NCI-H1417 treated with DMSO at 0.1 percent for 48 hours (cell line): ENCODE measurements around the gene TSPAN18.
A peak's percentile ranks its signal among the peaks of the same experiment; 100 is the strongest.

ENCODE experiments used
- DNase-seq: peaks from one replicate; lab custom pipeline; 2025; lab: John Stamatoyannopoulos, UW

The TSPAN18 gene

DNA sequence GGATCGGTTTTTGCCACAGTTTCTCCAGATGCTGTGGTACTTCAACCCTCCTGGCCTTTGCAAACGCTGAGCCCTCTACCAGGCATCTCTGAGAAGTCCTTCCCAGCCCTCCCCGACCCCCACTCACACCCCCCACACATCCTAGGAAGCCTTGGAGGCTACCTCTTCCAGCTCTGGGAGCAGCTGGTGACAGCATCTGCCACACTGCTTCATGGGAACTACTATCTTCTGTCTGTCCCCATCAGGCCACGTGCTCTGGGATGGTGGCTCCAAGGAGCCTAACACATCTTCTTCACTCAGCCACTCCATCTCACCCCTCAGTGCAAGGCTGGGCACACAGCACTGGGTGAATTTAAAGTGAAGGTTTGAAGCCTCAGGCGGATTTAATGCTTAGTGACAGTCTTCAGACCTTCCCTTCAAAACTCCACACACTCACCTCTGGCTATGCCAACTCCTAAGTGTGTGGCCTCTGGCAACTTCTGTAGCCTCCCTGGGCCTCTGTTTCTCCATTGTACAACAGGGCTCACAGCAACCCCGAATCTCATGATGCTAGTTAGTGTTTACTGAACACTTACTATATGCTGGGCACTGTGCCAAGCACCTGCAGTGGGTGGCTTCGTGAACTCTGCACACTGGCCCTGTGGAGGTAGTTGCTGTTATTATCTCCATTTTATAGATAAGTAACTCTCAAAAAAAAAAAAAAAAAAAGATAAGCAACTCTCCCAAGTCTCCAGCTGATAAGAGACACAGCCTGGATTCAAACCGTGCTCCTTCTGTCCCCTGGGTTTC lies 231.2 kb downstream of the TSPAN18 start:
- no peak for DNase-seq

DNA sequence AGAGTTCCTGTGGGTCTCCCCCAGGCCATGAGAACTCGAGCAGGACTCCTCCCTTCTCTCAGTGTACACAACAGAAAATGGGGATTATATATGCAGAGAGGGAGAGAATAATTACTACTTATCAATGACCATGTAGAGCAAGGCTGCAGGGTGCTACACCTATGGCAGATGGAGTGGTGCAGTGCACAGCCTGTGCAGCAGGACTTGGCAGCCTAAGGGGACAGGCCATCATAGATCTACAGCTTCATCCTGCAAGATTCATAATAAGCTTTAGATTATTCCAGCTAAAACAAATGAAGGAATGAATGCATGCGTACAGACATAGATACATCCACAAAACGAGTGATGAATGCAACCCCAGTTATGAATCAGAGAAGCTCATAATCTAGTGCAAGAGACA lies 232.3 kb downstream of the TSPAN18 start:
- no peak for DNase-seq

DNA sequence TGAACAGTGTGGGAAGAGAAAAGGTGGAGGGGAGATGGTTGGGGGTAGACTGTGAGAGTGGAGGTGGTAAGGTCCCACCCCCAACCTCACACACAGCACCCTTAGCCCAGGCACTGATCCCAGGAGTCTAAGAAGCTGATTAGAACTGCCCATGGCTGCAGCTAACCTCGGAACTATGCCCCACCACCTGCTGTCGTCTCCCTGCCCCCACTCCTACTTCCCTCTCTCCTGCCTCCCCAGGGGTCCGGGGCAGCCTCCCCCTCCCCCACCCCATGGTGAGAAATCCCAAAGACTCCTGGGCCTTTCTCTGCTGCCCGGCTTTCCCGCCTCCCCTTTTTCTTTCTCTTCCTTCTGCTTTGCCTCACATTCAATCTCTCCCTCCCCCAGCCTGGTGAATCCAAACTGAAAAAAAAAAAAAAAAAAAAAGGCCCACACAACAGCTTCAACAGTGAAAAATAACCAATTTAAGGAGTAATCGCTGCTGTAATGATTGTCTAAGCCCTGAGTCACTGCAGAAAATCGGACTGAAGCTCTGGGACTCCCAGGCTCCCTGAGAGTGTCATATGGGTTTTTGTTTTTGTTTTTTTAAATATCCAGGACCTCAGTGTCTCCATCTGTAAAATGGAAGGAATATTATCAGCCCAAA lies 233.6 kb downstream of the TSPAN18 start:
- no peak for DNase-seq

DNA sequence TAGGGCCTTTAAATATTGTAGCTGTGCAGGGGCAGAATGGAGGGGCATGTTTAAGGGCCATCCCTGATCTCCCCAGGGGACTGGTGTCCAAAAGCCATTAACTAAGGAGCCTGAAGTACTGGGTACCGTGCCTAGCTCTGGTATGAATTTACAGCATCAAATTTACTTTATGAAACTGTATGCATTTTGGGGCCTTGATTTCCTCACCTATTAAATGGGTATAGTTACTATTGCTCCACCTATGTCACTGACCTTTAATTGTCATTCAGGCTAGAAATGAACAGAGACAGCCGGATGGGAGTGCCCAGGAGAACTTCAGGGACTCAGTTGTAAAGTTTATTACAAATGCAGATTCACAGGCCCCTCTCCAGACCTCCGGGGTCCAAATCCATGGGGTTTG lies 235.7 kb downstream of the TSPAN18 start:
- DNase-seq, result no peak

DNA sequence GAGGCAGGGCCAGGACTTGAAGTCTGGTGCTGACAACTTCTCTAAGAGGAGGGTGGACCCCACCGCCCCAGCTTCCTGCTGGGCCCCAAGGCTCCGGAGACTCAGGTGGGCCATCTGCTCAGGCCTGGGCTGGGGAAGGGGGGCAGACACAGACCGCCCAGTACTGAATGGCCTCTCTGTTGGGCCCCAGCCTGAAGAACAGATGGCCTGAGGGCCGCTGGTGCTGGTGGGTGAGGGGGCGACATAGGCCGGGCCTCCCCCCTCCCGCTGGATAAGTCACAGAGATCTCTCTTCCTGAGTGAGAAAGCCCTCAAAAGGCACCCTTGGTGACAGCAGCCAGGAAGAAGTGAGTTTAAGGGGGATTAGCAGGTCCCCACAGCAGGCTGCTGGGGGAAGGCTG lies 236.4 kb downstream of the TSPAN18 start:
- no peak for DNase-seq

DNA sequence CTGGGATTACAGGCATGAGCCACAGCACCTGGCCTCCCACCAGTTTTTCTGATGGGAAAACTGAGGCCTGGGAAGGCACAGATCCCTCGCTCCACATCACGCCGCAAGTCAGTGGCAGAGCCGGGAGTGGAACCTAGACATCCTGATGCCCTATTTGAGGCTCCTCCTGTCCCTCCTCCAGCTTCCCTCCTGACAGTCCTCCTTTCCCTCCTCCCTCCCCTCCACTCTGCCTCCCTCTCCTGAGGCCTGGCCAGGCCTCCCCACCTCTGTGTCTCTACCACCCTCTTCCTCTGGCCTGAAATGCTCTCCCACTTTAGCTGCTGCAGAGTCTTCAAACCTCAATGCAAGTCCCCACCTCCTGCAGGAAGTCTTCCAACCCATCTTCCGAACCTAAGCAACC lies 237.2 kb downstream of the TSPAN18 start:
- DNase-seq, result no peak

DNA sequence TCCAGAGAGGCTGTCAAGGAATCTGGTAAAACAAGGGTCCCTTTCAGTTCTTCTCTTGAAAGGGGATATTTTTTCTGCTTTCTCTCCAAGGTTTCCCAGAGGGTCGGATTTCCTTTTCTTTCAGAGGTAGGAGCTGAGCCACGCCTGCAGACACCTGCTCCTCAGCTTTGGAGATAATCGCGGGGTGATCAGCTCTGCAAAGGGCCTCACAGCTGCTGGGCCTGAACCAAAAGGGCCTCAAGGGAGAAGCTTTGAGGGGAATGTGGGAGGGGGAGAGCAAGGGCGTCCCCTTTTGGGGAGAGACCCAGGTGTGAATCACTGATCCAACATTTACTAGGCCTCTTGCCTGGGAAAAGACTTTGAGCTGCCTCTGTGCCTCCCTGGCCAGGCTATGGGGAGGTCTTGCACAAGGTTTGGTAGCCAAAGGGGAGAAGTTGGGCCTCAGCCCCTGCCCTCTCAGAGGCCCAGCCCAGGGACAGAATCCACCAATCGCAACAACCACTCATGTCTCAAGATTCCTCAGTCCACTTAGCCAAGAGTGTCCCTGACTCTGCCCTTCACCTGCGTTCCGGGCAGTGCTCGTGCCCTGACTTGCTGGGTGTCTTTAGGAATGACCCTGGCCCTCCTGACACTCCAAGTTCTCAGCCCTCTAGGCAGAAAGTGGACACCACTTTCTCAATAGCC lies 237.9 kb downstream of the TSPAN18 start:
- DNase-seq, result no peak

DNA sequence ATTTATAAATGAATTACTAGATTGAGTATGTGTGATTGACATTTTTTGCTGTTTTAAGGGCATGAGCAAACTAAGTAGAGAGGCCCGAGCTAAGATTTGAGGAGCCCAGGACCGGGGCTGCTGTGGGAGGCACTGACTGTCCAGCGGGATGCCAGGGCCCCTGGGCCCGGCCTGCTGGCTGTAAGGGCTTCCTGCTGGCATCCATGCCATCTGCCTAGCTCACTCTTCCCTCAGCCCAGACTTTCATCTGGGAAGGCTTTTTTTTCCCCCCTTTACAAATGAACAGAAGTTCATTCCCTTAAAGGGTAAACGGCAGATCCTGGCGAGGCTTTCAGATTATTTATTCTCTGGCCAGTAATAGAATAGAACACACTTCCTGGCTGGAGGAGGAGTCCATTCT lies 239.9 kb downstream of the TSPAN18 start:
- no peak for DNase-seq

DNA sequence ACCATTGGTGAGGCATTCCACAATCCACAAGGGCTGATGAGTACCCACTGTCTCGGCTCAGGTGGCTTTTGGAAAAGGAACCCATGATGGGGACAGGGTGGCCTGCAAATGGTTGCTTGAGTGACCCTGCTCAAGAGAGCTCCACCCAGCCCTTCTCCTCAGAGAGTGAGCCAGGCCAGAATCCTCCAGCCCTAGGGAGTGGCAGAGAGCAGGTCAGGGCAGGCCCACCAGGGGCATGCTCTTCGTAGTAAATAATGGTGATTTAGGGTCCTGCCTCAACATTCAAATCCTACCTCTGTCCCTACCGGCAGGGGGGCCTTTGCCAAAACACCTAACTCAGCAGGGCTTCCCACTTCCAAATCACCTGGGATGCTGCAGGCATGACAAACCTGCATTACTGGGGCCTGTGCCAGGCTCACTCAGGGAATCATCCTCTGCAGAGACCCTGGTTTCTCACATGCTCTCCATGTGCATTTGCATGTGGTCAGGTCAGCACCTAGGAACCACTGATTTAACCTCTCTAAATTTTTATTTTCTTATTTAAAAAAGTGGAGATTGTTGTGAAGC lies 241.3 kb downstream of the TSPAN18 start:
- no peak for DNase-seq

DNA sequence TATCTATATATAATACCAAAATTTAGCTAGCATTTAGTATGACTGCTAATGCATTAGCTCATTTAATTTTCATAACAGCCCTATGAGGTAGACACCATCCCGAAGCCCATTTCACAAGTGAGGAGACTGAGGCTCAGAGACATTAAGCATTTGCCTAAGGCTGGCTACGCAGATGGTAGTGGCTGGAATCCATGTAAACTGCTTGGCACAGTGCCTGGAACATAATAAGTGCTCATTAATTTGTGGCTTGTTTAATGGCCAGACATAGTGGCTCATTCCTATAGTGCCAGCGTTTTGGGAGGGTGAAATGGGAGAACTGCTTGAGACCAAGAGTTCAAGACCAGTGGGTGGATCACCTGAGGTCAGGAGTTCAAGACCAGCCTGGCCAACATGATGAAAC lies 241.7 kb downstream of the TSPAN18 start:
- DNase-seq, result no peak

DNA sequence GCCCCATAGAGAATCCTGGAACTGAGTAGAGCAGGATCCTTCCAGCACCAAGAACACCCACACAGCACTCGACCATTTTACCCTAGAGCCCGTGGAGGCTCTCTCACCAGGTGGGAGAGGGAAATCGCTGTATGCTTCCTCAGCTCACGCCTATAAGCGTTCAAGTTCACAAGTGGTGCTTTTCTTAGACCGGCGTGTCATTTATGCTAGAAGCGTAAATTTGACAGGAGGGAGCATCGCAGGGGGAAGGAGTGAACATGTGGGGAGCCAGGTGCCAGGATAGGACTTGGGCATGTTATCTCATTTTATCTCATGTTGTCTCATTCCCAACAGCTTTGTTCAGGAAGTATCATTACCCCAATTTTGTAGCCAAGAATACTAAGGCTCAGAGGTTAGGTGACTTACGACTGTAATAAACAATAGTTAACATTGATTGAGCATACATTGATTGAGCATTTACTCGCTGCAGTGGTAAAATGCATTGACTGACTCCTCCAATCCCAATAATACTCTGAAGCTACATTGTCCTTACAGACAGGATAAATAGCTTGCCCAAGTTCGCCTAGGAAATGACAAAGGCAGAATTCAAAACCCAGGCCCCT lies 243.0 kb downstream of the TSPAN18 start:
- DNase-seq, result no peak

DNA sequence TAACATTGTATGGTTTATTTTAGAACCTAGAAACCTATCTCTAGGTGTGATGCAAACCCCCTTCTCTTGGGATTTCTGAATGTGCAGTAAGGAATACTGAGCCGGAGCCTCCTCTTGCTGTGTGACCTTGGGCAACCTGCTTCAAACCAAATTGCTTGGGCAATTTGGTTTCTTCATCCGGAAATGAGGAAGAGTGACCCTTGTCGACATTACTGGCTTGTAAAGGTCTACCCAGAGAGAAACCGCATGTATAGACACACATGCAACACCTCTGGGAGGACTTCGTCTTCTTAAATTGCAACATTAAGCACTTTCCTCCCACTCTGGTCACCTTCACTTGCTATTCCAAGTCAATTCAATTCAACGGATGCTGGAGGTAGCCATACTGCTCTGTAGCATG lies 243.5 kb downstream of the TSPAN18 start:
- no peak for DNase-seq

DNA sequence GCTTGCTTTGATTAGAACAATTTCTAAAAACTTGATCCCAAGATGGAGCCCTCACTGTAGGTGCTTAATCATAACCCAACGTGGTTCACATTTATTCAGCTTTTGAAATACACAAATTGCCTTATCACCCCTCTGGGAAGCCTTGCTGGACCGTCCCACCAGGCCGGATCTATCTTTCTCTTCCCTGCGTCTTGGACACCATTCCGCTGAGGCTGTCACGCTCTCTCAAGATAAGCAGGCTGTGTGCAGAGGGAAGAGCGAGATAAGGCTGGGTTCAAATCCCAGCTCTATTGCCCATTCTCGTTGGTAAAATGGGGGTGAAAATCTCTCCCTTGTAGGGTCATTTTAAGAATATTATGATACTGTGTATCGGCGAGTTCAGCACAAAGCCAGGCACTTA lies 244.4 kb downstream of the TSPAN18 start:
- DNase-seq, result no peak

DNA sequence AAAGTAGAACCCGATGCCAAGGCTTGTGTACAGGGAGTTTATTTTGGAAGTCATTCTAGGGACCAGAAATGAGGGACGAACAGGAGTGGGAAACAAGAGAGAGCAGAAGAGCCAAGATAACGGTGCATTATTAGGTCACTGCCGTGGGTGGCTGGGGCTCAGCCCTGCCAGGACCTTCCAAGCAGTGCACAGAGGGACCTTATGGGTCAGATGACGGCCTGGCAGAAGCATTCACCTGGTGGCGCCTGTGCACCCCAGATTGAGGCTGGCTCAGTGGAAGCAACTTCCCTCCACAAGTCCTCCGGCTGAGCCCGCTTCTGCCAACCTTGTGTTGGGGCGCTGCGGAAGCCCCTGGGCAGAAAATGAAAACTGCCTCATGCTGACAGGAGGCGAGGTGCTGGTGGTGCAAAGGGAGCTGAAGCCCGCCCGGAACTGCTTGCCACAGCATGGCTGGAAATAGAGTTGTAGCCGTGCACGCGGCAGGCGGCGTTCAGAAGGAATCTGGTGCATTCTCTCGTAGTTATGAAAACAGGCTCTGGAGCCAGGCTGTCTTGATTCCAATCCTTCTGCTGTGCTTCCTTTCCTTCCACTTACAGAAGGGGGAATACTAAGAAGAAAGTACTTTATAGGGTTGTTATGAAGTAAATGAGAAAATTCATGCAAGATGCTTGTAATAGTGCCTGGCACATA lies 246.1 kb downstream of the TSPAN18 start:
- no peak for DNase-seq

DNA sequence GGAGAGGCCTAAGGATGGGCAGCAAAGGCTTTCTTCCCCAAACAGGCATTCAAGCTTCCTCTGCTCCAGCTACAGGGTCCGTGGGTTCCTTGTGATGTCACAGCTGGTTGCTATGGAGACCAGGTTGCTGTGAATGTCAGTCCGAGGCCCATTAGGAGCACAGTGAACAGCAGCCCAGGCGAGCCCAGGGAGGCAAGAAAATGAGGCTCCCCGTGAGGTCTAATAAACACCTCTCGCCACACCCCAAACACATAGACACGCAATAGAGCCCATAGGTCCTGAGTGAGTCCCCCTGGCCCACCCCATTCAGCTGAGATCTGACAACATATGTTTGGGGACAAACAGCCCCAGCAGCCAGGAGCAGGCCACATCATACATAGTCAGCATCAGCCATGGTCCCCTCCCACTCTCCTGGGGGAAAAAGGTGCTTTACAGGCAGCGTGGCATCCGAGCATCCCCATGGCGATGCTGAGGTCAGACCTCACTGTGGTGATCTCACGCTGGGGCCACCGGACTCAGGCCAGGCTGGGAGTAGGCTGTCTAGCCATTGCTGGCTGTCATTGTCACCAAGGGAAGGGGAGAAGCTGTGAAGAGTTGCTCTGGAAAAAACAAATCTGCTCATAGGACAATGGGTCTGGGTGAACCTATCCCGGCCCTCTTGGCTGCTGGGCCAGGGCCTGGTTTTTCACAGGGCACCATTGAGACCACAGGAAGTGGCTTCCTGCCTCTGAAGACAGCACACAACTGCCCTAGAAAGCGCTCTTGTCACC lies 247.1 kb downstream of the TSPAN18 start:
- no peak for DNase-seq

DNA sequence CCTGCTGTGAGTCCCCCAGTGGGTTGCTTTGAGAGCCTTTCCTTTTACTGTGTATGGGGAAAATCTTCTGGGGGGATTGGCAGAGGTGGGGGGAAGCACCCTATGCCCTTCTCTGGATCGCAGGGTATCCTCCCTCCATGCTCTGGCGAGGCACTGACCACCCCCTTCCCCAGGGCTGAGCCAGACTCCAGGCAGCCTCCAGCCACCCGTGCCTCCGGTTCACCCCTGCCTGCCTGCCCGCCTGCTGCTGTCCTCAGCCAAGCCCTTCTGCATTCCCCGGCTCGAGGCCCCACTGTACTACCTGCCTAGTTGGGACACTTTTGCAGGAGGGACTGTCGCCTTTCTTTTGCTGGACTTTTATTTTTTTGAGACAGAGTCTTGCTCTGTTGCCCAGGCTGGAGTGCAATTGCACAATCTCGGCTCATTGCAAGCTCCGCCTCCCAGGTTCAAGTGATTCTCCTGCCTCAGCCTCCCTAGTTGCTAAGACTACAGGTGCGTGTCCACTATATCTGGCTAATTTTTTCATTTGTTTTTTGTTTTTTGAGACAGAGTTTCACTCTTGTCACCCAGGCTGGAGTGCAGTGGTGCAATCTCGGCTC lies 247.7 kb downstream of the TSPAN18 start:
- DNase-seq, result no peak

DNA sequence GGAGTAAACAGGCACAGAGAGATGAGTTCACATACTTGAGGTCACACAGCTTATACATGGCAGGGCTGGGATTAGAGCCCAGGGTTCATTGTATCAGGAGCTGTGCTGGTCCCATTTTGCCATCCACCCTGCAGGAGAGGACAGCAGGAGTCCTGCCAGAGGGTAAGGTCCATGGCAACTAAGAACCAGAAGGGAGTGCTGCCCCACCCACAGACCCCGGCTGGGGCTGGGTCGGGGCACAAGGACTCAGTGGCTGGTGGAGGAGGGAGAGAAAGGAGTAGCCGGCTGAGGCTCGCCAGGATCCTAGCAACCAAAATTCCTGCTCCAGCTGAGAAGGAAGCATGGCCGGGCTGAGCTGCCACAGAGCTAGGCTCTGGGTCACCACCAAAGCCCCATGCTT lies 249.8 kb downstream of the TSPAN18 start:
- no peak for DNase-seq

DNA sequence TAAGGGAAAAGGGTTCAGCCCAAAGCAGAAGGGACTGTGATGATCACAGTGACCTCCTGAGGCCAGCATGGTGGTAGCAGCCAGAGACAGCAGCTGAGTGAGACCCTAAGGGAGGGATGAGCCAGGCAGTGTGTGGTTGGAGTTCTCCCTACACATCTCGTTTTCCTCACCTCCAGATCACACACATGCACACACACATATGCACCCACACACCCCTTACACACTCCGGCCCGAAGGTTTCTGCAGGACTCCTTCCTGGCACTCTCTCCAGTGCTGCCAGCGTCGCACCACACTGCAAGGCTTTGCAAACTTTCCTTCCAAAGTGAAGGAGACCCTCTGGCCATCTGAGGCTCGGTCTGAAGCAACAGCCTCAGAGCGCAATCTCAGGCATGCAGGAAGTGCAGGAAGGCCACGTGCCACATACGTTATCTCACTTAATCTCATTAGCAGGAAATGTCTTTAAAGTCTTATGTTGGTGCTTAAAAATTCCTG lies 250.8 kb downstream of the TSPAN18 start:
- DNase-seq, result no peak

DNA sequence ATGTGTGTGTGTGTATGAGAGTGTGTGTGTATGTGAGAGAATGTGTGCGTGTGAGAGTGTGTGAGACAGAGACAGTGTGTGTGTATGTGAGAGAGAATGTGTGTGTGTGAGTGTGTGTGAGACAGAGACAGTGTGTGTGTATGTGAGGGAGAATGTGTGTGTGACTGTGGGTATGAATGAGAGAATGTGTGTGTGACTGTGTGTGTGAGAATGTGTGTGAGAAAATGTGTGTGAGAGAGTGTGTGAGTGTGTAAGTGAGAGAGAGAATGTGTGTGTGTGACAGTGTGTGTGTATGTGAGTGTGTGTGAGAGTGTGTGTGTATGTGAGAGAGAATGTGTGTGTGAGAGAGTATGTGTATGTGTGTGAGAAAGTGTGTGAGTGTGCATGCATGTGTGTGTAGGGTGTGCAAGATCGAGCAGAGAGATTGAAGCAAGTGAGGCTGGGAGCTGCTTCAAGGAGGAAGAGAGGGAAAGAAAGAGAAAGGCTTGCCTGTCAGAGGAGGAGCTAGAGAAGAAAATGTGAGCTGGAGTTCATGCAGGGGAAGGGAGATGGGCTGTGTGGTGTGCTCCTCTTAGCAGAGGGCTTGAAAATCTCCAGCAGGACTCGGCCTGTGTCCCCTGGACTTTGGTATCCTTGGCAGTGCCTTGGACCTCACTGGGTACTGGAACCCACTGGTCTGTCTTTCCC lies 251.7 kb downstream of the TSPAN18 start:
- no peak for DNase-seq

DNA sequence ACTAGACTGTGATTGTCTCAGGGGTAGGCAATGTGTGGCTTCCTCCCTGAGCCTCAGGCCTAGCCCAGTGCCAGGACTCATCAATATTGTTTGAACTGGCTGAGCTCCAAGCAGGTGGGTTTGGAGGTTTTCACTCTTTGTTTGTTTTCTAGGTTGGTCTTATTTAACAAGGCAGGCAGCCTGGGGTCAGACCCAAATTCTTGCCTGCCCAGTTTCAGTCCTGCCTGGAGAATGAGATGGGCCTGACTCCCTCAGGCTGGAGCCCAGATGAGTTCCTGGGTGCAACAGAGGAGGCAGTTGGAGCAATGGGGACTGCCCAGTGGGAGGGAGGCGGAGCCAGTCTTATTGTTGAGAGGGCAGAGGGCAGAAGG lies 252.2 kb downstream of the TSPAN18 start:
- DNase-seq, result peak; percentile 83
